Measurements from ENCODE around the gene CBX4. TPM values are rescaled to one million over a fixed set of nuclear protein-coding genes. Genes with fewer than 3 reads are reported as not detected.
"Not testable (repeated sequence)": the region's sequence is repeated elsewhere in the genome, so short reads cannot be mapped to it uniquely, and the experiment has no call there.

The CBX4 gene
- total RNA-seq, 1 donor from 2014 or later, result 56.3 TPM

DNA sequence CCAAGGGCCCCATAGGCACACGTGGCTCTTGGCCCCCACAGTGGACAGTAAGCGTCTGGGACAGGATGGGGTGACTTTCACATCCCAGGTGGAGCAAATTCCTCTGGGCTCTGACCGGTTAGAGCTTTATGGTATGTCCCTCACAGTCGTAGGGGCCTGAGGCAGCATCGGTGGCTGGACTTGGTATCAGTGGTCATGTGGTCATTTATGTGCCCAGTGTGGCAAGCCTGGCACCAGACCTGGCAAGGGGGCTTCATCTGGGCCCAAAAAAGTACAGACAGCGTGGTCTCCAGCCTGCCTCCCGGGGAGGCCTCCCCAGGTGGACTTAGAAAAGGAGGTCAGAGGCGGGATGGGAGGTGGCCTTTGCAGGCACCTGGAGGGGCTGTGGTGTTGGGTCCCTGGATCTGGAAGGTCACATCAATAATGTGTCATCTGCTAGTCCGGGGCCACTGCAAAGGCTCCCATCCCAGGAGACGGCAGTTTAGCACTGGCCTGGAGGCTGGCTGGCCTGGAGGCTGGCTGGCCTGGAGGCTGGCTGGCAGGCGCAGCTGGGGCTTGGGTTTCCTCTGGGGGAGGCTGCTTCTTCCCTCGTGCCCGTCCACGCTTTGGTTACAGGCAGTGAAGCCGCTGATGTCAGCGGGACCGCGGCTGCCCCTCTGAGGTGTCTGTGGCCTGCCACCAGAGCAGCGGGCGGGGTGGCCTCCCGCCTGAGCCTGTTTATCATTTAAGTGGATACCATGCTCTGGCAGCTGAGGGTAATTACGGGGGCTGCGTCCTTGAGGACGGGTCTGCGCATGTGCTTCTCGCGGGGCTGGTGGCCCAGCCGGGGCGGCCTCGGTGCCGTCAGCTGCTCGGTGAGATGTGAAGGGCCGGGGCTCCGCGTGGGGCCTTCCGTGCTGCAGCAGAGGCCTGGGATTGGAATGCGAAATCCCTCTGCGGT lies 20.7 kb upstream of the CBX4 start:
- peaks cover 42% of the 10 kb centered on the region for H3K27me3 Mint-ChIP-seq
- CTCF ChIA-PET, result no interaction called here

DNA sequence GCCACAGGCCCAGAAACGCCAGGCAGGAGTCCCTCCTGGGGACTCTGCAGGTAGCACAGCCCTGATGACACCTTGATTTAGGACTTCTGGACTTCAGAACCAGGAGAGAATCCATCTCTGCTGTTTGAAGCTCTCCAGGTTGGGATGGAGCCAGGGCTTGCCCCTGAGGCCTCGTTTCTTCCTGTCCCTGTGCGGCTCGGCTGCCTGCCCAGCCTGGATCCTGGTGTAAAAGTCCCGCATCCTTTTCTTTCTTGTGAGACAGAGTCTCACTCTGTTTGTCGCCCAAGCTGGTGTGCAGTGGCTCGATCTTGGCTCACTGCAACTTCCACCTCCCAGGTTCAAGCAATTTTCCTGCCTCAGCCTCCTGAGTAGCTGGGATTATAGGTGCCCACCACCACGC lies 17.9 kb upstream of the CBX4 start:
- H3K36me3 Mint-ChIP-seq (ENCODE audit: low read depth), result no peaks in the 10 kb centered on the region
- TF ChIP-seq, protein P1, sequence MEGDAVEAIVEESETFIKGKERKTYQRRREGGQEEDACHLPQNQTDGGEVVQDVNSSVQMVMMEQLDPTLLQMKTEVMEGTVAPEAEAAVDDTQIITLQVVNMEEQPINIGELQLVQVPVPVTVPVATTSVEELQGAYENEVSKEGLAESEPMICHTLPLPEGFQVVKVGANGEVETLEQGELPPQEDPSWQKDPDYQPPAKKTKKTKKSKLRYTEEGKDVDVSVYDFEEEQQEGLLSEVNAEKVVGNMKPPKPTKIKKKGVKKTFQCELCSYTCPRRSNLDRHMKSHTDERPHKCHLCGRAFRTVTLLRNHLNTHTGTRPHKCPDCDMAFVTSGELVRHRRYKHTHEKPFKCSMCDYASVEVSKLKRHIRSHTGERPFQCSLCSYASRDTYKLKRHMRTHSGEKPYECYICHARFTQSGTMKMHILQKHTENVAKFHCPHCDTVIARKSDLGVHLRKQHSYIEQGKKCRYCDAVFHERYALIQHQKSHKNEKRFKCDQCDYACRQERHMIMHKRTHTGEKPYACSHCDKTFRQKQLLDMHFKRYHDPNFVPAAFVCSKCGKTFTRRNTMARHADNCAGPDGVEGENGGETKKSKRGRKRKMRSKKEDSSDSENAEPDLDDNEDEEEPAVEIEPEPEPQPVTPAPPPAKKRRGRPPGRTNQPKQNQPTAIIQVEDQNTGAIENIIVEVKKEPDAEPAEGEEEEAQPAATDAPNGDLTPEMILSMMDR (IDR thresholded peaks at IDR 0.05), result no peak
- H3K4me3 Mint-ChIP-seq, result no peak overlapping the region
- H3K27me3 Mint-ChIP-seq, result peaks cover 30% of the 10 kb centered on the region
- DNase-seq, result no peak
- intact Hi-C loops (cut with micrococcal nuclease), result no loop called here
- no peak for ATAC-seq (ENCODE audit: low read depth)
- ChIA-PET POLR2A (interaction anchor here (0.6 kb wide), 1 partner anchor 362 kb away, joined by 5 read pairs; no protein-coding TSS in a partner anchor), CTCF (no interaction called here)
- no peaks in the 10 kb centered on the region for H3K9me3 Mint-ChIP-seq
- H3K27ac Mint-ChIP-seq, result no peak overlapping the region
- H3K4me1 Mint-ChIP-seq, result peaks cover 10% of the 10 kb centered on the region

More for the DNA sequence above, 20.7 kb upstream of the CBX4 start:
- DNase-seq (no peak), ATAC-seq (ENCODE audit: low read depth) (no peak)
- Mint-ChIP-seq H3K9me3 (no peaks in the 10 kb centered on the region), H3K4me3 (no peak overlapping the region), H3K4me1 (peaks cover 11% of the 10 kb centered on the region), H3K27ac (no peak overlapping the region), H3K36me3 (ENCODE audit: low read depth) (no peaks in the 10 kb centered on the region)
- POLR2A ChIA-PET, result no interaction called here
- TF ChIP-seq, protein P1 (IDR thresholded peaks at IDR 0.05), result no peak
- intact Hi-C loops (cut with micrococcal nuclease), result no loop called here

DNA sequence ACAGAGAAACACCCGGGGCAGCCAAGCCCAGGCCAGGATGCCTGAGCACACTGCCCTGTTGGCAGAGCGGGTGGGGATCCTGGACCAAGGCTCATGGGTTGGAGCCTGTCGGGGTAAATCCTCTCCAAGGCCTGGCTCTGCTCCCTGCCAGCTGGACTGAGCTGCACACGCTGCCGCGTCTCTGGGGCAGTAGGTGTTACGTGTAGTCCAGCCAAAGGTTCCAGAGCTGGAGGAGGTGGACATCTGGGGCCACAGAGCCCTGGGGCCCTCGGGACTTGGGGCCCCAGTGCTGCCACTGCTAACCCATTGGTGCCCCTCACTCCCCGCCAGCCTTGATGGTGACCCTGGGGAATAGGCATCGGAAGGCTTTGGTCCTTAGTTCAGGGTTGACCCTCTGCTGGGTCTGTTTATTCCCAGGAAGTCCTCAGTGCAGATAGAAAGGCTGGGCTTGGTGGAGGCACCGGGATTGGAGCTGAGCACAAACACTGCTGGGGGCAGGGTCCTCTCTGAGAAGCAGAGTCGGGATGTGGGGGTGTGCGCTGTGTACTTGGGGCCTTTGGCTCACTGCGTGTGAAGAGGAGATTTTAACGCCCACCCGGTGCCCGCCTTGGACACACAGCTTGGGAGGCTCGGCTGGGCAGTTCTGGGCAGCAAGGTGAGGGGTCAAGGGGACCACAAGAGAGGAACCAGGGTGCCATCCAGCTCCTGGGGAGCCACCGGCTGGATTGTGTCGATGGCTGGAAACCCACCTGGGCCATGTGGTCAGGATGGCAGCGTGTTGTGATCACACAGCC lies 16.3 kb upstream of the CBX4 start:
- ChIA-PET CTCF (no interaction called here), POLR2A (interaction anchor here (0.5 to 1.4 kb wide), 2 partner anchors 16 to 142 kb away, joined by 3 to 8 read pairs; partner anchors contain the start of gene CBX4)
- Mint-ChIP-seq H3K4me3 (no peak overlapping the region), H3K27ac (no peak overlapping the region), H3K9me3 (no peaks in the 10 kb centered on the region), H3K36me3 (ENCODE audit: low read depth) (no peaks in the 10 kb centered on the region), H3K4me1 (peaks cover 5% of the 10 kb centered on the region), H3K27me3 (peaks cover 23% of the 10 kb centered on the region)
- TF ChIP-seq, protein P1 (IDR thresholded peaks at IDR 0.05), result no peak
- intact Hi-C loops (cut with micrococcal nuclease), result no loop called here
- DNase-seq (no peak), ATAC-seq (ENCODE audit: low read depth) (no peak)

DNA sequence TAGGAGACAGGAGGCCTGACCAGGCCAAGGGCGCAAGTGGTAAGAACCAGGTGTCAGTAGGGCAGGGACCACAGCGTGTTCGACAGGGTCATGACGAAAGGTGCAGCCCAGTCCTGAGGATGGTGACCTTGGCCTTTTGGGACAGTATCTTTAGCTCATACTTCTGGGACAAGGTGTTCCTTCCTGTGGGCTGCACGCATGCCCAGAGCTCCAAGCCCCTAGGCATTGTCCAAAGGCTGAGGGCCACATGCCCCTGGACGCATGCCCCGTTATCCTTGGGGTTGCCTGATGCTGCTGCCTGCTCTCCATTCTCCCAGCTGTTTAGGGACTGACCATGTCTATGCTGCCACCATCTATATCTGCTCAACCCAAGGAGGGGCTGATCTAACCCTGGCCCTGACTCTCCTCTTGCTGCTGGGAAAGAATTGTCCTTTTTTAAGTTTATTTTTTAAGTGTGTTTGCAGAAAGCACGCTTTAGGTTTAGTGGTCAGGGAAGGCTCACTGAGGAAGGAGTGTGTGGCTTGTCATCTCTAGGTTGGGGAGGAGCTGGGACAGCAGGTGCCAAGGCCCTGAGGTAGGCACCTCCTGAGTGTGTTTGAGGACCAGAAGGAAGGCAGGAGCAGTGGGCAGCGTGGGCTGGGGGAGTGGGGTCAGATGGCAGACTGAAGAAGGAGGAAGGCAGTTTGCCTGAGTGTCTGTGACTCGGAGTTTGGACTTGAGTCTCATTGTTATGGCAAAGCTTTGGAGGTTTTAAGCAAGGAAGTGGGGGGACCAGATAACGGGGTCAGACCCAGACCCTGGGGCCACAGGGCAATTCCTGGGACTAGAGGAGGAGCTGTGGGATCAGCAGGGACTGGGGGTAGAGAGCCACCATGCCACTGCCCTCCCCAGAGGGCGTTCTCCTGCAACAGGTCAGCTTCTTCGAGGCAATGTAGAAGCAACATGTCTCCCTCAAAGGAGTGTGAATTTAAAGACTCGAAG lies 15.1 kb upstream of the CBX4 start:
- intact Hi-C loops (cut with micrococcal nuclease), result no loop called here
- CTCF ChIA-PET, result no interaction called here
- Mint-ChIP-seq H3K27ac (no peak overlapping the region), H3K4me1 (peaks cover 5% of the 10 kb centered on the region), H3K9me3 (no peaks in the 10 kb centered on the region), H3K4me3 (no peak overlapping the region), H3K36me3 (ENCODE audit: low read depth) (no peaks in the 10 kb centered on the region), H3K27me3 (peaks cover 22% of the 10 kb centered on the region)
- POLR2A ChIA-PET, result interaction anchor here (1.4 kb wide), 1 partner anchor 15 kb away, joined by 3 read pairs; the partner anchor contains the start of gene CBX4
- no peak for DNase-seq
- no peak for ATAC-seq (ENCODE audit: low read depth)
- TF ChIP-seq, protein P1 (IDR thresholded peaks at IDR 0.05), result no peak

DNA sequence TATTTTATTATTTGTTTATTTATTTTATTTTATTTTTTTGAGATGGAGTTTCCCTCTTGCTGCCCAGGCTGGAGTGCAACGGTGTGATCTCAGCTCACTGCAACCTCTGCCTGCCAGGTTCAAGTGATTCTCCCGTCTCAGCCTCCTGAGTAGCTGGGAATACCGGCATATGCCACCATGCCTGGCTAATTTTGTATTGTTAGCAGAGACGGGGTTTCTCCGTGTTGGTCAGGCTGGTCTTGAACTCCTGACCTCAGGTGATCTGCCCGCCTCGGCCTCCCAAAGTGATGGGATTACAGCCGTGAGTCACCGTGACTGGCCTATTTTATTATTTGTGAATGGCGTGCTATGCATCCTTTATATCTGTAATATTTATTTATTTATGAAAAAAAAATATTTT lies 13.9 kb upstream of the CBX4 start:
- H3K4me3 Mint-ChIP-seq; ATAC-seq (ENCODE audit: low read depth); POLR2A ChIA-PET; intact Hi-C loops (cut with micrococcal nuclease); DNase-seq; H3K9me3 Mint-ChIP-seq; H3K36me3 Mint-ChIP-seq (ENCODE audit: low read depth); H3K27ac Mint-ChIP-seq; H3K4me1 Mint-ChIP-seq: not testable (repeated sequence)
- peaks cover 21% of the 10 kb centered on the region for H3K27me3 Mint-ChIP-seq
- CTCF ChIA-PET, result interaction anchor here (0.8 kb wide), 1 partner anchor 9 kb away, joined by 3 read pairs; no protein-coding TSS in a partner anchor
